SK-N-SH treated with all-trans-retinoic acid at 6 μM for 48 hours (cell line): ENCODE measurements around the gene EXD2.
A peak's percentile ranks its signal among the peaks of the same experiment; 100 is the strongest.

ENCODE experiments used
- ATAC-seq: fragments of 200-7000 bp; cut with Tn5 transposase; 3 replicates; pipeline ENCODE4 v1.9.1; 2020; ENCODE audit warnings: mild to moderate bottlenecking, moderate library complexity
- ARNTL ChIP-seq: fragments of 450-650 bp; formaldehyde crosslinking; IDR thresholded peaks from 2 replicates; pipeline ENCODE4 v1.5.0; 2020; ENCODE audit warnings: low read depth, mild to moderate bottlenecking, moderate library complexity, borderline replicate concordance
- BACH2 ChIP-seq: fragments of 250-450 bp; sonication (Bioruptor Pico); IDR thresholded peaks from 2 replicates; pipeline ENCODE4 v1.9.0; 2021; ENCODE audit warnings: mild to moderate bottlenecking, borderline replicate concordance
- CSDC2 ChIP-seq: fragments of 250-450 bp; sonication (Bioruptor Pico); IDR thresholded peaks from 2 replicates; pipeline ENCODE4 v1.5.0; 2020; ENCODE audit warnings: mild to moderate bottlenecking, moderate library complexity
- CSRNP3 ChIP-seq: fragments of 250-450 bp; sonication (Bioruptor Pico); IDR thresholded peaks from 2 replicates; pipeline ENCODE4 v1.5.1; 2021; ENCODE audit warnings: mild to moderate bottlenecking, moderate library complexity
- ESRRG ChIP-seq: fragments of 250-450 bp; sonication (Bioruptor Pico); IDR thresholded peaks from 2 replicates; pipeline ENCODE4 v1.6.1; 2021; ENCODE audit warnings: mild to moderate bottlenecking
- GLIS3 ChIP-seq: fragments of 250-450 bp; sonication (Bioruptor Pico); IDR thresholded peaks from 2 replicates; pipeline ENCODE4 v1.5.0; 2020; ENCODE audit warnings: mild to moderate bottlenecking, moderate library complexity
- ISL1 ChIP-seq: fragments of 250-450 bp; sonication (Bioruptor Pico); IDR thresholded peaks from 2 replicates; pipeline ENCODE4 v2.1.2; 2022; ENCODE audit warnings: mild to moderate bottlenecking, moderate library complexity
- OSR1 ChIP-seq: fragments of 250-450 bp; sonication (Bioruptor Pico); IDR thresholded peaks from 2 replicates; pipeline ENCODE4 v1.8.0; 2022; ENCODE audit warnings: moderate library complexity, mild to moderate bottlenecking, inconsistent platforms
- PATZ1 ChIP-seq: fragments of 250-450 bp; sonication (Bioruptor Pico); IDR thresholded peaks from 2 replicates; pipeline ENCODE4 v1.8.0; 2020; ENCODE audit warnings: mild to moderate bottlenecking, moderate library complexity, borderline replicate concordance
- RARB ChIP-seq: fragments of 250-450 bp; sonication (Bioruptor Pico); IDR thresholded peaks from 2 replicates; pipeline ENCODE4 v1.8.0; 2021; ENCODE audit warnings: mild to moderate bottlenecking, moderate library complexity
- SNAI2 ChIP-seq: fragments of 250-450 bp; sonication (Bioruptor Pico); IDR thresholded peaks from 2 replicates; pipeline ENCODE4 v1.5.0; 2020; ENCODE audit warnings: mild to moderate bottlenecking, moderate library complexity
- TOX ChIP-seq: fragments of 250-450 bp; sonication (Bioruptor Pico); IDR thresholded peaks from 2 replicates; pipeline ENCODE4 v1.8.0; 2021; ENCODE audit warnings: mild to moderate bottlenecking, moderate library complexity, borderline replicate concordance
- ZC3H10 ChIP-seq: fragments of 250-450 bp; sonication (Bioruptor Pico); IDR thresholded peaks from 2 replicates; pipeline ENCODE4 v1.5.1; 2021; ENCODE audit warnings: mild to moderate bottlenecking, moderate library complexity
- ZFP3 ChIP-seq: fragments of 250-450 bp; sonication (Bioruptor Pico); IDR thresholded peaks from 2 replicates; pipeline ENCODE4 v1.5.0; 2020; ENCODE audit warnings: mild to moderate bottlenecking, moderate library complexity
- ZFP30 ChIP-seq: fragments of 450-650 bp; formaldehyde crosslinking; IDR thresholded peaks from 2 replicates; pipeline ENCODE4 v1.5.0; 2022; ENCODE audit warnings: mild to moderate bottlenecking, moderate library complexity
- ZNF565 ChIP-seq: fragments of 450-650 bp; formaldehyde crosslinking; conservative IDR thresholded peaks from 2 replicates; pipeline ENCODE4 v1.5.0; 2020; ENCODE audit warnings: low read depth, mild to moderate bottlenecking, moderate library complexity
- ZNF70 ChIP-seq: fragments of 450-650 bp; formaldehyde crosslinking; IDR thresholded peaks from 2 replicates; pipeline ENCODE4 v1.5.0; 2020; ENCODE audit warnings: mild to moderate bottlenecking, moderate library complexity
- ZNF8 ChIP-seq: fragments of 450-650 bp; formaldehyde crosslinking; IDR thresholded peaks from 2 replicates; pipeline ENCODE4 v1.5.0; 2020; ENCODE audit warnings: mild to moderate bottlenecking, moderate library complexity
- TF ChIP-seq, protein P1 (sequence below): fragments of 250-450 bp; sonication (Bioruptor Pico); IDR thresholded peaks from 2 replicates; pipeline ENCODE4 v1.8.0; 2021; ENCODE audit warnings: low read depth, mild to moderate bottlenecking, moderate library complexity, borderline replicate concordance
- TF ChIP-seq, protein P2 (sequence below): fragments of 250-450 bp; sonication (Bioruptor Pico); IDR thresholded peaks from 2 replicates; pipeline ENCODE4 v1.5.0; 2020; ENCODE audit warnings: mild to moderate bottlenecking, moderate library complexity
- TF ChIP-seq, protein P3 (sequence below): fragments of 250-450 bp; sonication (Bioruptor Pico); IDR thresholded peaks from 2 replicates; pipeline ENCODE4 v1.5.1; 2020; ENCODE audit warnings: low read depth, mild to moderate bottlenecking, moderate library complexity

The EXD2 gene

GRCh38 chr14:69267492-69267891, 76.2 kb downstream of the EXD2 start:
- TF ChIP-seq RARB (CRISPR knock-in tag): no peak
- TF ChIP-seq, protein P1, sequence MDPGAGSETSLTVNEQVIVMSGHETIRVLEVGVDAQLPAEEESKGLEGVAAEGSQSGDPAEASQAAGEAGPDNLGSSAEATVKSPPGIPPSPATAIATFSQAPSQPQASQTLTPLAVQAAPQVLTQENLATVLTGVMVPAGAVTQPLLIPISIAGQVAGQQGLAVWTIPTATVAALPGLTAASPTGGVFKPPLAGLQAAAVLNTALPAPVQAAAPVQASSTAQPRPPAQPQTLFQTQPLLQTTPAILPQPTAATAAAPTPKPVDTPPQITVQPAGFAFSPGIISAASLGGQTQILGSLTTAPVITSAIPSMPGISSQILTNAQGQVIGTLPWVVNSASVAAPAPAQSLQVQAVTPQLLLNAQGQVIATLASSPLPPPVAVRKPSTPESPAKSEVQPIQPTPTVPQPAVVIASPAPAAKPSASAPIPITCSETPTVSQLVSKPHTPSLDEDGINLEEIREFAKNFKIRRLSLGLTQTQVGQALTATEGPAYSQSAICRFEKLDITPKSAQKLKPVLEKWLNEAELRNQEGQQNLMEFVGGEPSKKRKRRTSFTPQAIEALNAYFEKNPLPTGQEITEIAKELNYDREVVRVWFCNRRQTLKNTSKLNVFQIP (CRISPR knock-in tag): no peak
- TF ChIP-seq ZFP3 (CRISPR knock-in tag): no peak
- TF ChIP-seq, protein P2, sequence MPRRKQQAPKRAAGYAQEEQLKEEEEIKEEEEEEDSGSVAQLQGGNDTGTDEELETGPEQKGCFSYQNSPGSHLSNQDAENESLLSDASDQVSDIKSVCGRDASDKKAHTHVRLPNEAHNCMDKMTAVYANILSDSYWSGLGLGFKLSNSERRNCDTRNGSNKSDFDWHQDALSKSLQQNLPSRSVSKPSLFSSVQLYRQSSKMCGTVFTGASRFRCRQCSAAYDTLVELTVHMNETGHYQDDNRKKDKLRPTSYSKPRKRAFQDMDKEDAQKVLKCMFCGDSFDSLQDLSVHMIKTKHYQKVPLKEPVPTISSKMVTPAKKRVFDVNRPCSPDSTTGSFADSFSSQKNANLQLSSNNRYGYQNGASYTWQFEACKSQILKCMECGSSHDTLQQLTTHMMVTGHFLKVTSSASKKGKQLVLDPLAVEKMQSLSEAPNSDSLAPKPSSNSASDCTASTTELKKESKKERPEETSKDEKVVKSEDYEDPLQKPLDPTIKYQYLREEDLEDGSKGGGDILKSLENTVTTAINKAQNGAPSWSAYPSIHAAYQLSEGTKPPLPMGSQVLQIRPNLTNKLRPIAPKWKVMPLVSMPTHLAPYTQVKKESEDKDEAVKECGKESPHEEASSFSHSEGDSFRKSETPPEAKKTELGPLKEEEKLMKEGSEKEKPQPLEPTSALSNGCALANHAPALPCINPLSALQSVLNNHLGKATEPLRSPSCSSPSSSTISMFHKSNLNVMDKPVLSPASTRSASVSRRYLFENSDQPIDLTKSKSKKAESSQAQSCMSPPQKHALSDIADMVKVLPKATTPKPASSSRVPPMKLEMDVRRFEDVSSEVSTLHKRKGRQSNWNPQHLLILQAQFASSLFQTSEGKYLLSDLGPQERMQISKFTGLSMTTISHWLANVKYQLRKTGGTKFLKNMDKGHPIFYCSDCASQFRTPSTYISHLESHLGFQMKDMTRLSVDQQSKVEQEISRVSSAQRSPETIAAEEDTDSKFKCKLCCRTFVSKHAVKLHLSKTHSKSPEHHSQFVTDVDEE (CRISPR knock-in tag): no peak
- no peak for TF ChIP-seq ESRRG (CRISPR knock-in tag)
- no peak for TF ChIP-seq CSRNP3 (CRISPR knock-in tag)
- TF ChIP-seq ZFP30 (CRISPR knock-in tag): no peak
- TF ChIP-seq BACH2 (CRISPR knock-in tag): no peak
- no peak for TF ChIP-seq CSDC2
- no peak for TF ChIP-seq ARNTL (CRISPR knock-in tag)
- TF ChIP-seq GLIS3 (CRISPR knock-in tag): no peak
- TF ChIP-seq, protein P3, sequence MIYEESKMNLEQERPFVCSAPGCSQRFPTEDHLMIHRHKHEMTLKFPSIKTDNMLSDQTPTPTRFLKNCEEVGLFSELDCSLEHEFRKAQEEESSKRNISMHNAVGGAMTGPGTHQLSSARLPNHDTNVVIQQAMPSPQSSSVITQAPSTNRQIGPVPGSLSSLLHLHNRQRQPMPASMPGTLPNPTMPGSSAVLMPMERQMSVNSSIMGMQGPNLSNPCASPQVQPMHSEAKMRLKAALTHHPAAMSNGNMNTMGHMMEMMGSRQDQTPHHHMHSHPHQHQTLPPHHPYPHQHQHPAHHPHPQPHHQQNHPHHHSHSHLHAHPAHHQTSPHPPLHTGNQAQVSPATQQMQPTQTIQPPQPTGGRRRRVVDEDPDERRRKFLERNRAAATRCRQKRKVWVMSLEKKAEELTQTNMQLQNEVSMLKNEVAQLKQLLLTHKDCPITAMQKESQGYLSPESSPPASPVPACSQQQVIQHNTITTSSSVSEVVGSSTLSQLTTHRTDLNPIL (CRISPR knock-in tag): no peak
- TF ChIP-seq ZNF565 (CRISPR knock-in tag): no peak
- TF ChIP-seq TOX (CRISPR knock-in tag): no peak
- TF ChIP-seq SNAI2: no peak
- ATAC-seq: no peak

DNA sequence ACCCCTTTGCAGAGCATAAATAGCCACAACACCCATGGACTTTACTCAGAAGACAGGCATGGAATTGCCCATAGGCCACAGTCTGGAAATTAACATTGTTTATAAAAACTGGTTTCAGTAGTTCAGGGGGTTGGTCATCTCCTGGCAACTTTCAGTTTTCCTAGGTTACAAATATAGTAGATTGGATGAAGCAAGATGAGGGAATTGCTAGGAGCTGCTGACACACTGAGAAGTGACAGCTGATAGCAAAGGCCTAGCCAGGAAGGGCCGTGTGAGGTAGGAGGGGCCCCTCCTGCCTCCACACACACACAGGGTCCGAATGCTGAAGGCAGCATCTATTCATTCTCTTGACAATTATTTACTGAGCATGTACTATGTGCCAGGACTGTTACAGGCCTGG, 76.9 kb downstream of the EXD2 start:
- no peak for ATAC-seq
- TF ChIP-seq ZC3H10 (CRISPR knock-in tag) (no peak), GLIS3 (CRISPR knock-in tag) (no peak), RARB (CRISPR knock-in tag) (no peak), OSR1 (CRISPR knock-in tag) (no peak), ZNF565 (CRISPR knock-in tag) (no peak), CSRNP3 (CRISPR knock-in tag) (no peak), ESRRG (CRISPR knock-in tag) (no peak), ISL1 (no peak), TOX (CRISPR knock-in tag) (no peak), CSDC2 (no peak), ZFP30 (CRISPR knock-in tag) (no peak)
- TF ChIP-seq, protein P1 (CRISPR knock-in tag): no peak

GRCh38 chr14:69268763-69269162, 77.5 kb downstream of the EXD2 start:
- ATAC-seq: peak; percentile 75
- TF ChIP-seq, protein P2 (CRISPR knock-in tag): no peak
- TF ChIP-seq ZC3H10 (CRISPR knock-in tag) (no peak), ARNTL (CRISPR knock-in tag) (no peak), RARB (CRISPR knock-in tag) (no peak), BACH2 (CRISPR knock-in tag) (no peak), ZNF70 (CRISPR knock-in tag) (no peak), PATZ1 (no peak), ZNF565 (CRISPR knock-in tag) (no peak), ZFP30 (CRISPR knock-in tag) (no peak), TOX (CRISPR knock-in tag) (no peak), OSR1 (CRISPR knock-in tag) (no peak), GLIS3 (CRISPR knock-in tag) (no peak), ZNF8 (CRISPR knock-in tag) (no peak)
